Mucosa of stomach (tissue), 1 donor: ENCODE results near the gene PKNOX2.

Experiments
- H3K27me3 ChIP-seq: one replicate; pipeline ENCODE4 v1.7.0; 2013; ENCODE audit warnings: mild to moderate bottlenecking, low read length; ENCODE audit not compliant: control insufficient read depth, insufficient read depth
- H3K36me3 ChIP-seq: one replicate; pipeline ENCODE4 v1.7.0; 2013; ENCODE audit warnings: low read length; ENCODE audit not compliant: control insufficient read depth, insufficient read depth
- H3K4me1 ChIP-seq: one replicate; pipeline ENCODE4 v1.7.0; 2013; ENCODE audit warnings: mild to moderate bottlenecking, low read length; ENCODE audit not compliant: control insufficient read depth, insufficient read depth
- H3K4me3 ChIP-seq: one replicate; pipeline ENCODE4 v1.7.0; 2013; ENCODE audit warnings: low read length
- H3K9ac ChIP-seq: one replicate; pipeline ENCODE4 v1.7.0; 2013; ENCODE audit warnings: mild to moderate bottlenecking, low read length, moderate library complexity
- H3K9me3 ChIP-seq: one replicate; pipeline ENCODE4 v1.7.0; 2013; ENCODE audit warnings: mild to moderate bottlenecking, low read length, moderate library complexity; ENCODE audit not compliant: control insufficient read depth
- donor health status: Pancreatic carcinoma.

Gene PKNOX2

GRCh38 chr11:125338886-125339811 lies 174.6 kb downstream of the PKNOX2 start:
- Histone ChIP-seq H3K4me3 (no peak overlapping the region), H3K36me3 (no peaks in the 10 kb centered on the region), H3K9me3 (no peaks in the 10 kb centered on the region), H3K9ac (no peak overlapping the region), H3K27me3 (peaks cover 5% of the 10 kb centered on the region), H3K4me1 (no peaks in the 10 kb centered on the region)

- H3K4me1 ChIP-seq, result peaks cover 5% of the 10 kb centered on the region
These were observed 177.1 kb downstream of the PKNOX2 start for GRCh38 chr11:125341676-125342075.

GRCh38 chr11:125342281-125342930 lies 177.9 kb downstream of the PKNOX2 start:
- H3K9me3 ChIP-seq, result no peaks in the 10 kb centered on the region
- no peak overlapping the region for H3K9ac ChIP-seq
- H3K4me1 ChIP-seq, result peaks cover 5% of the 10 kb centered on the region

More at GRCh38 chr11:125341676-125342075, 177.1 kb downstream of the PKNOX2 start:
- Histone ChIP-seq H3K27me3 (peaks cover 10% of the 10 kb centered on the region), H3K9ac (no peak overlapping the region), H3K9me3 (no peaks in the 10 kb centered on the region), H3K36me3 (no peaks in the 10 kb centered on the region), H3K4me3 (no peak overlapping the region)

GRCh38 chr11:125343086-125343717 lies 178.7 kb downstream of the PKNOX2 start:
- Histone ChIP-seq H3K9me3 (no peaks in the 10 kb centered on the region), H3K27me3 (peaks cover 10% of the 10 kb centered on the region), H3K4me1 (peaks cover 5% of the 10 kb centered on the region), H3K4me3 (no peak overlapping the region), H3K9ac (no peak overlapping the region), H3K36me3 (no peaks in the 10 kb centered on the region)

More at GRCh38 chr11:125342281-125342930, 177.9 kb downstream of the PKNOX2 start:
- Histone ChIP-seq H3K36me3 (no peaks in the 10 kb centered on the region), H3K4me3 (no peak overlapping the region), H3K27me3 (peaks cover 10% of the 10 kb centered on the region)

GRCh38 chr11:125343718-125344131 lies 179.2 kb downstream of the PKNOX2 start:
- Histone ChIP-seq H3K9ac (no peak overlapping the region), H3K27me3 (peaks cover 10% of the 10 kb centered on the region), H3K36me3 (no peaks in the 10 kb centered on the region), H3K9me3 (no peaks in the 10 kb centered on the region), H3K4me1 (peaks cover 5% of the 10 kb centered on the region), H3K4me3 (no peak overlapping the region)

- peaks cover 10% of the 10 kb centered on the region for H3K27me3 ChIP-seq
- H3K36me3 ChIP-seq, result no peaks in the 10 kb centered on the region
- no peak overlapping the region for H3K4me3 ChIP-seq
- peaks cover 5% of the 10 kb centered on the region for H3K4me1 ChIP-seq
- no peaks in the 10 kb centered on the region for H3K9me3 ChIP-seq
- no peak overlapping the region for H3K9ac ChIP-seq
These were observed 180.4 kb downstream of the PKNOX2 start for GRCh38 chr11:125344846-125345420.

GRCh38 chr11:125345421-125346178 lies 181.0 kb downstream of the PKNOX2 start:
- Histone ChIP-seq H3K4me3 (no peak overlapping the region), H3K36me3 (no peaks in the 10 kb centered on the region), H3K9me3 (no peaks in the 10 kb centered on the region), H3K9ac (no peak overlapping the region), H3K4me1 (peaks cover 5% of the 10 kb centered on the region), H3K27me3 (peaks cover 10% of the 10 kb centered on the region)

GRCh38 chr11:125346179-125346530 lies 181.6 kb downstream of the PKNOX2 start:
- Histone ChIP-seq H3K4me3 (no peak overlapping the region), H3K36me3 (no peaks in the 10 kb centered on the region), H3K9me3 (no peaks in the 10 kb centered on the region), H3K9ac (no peak overlapping the region), H3K27me3 (peaks cover 11% of the 10 kb centered on the region), H3K4me1 (peaks cover 5% of the 10 kb centered on the region)

GRCh38 chr11:125346565-125347260 lies 182.2 kb downstream of the PKNOX2 start:
- Histone ChIP-seq H3K27me3 (peaks cover 17% of the 10 kb centered on the region), H3K9ac (no peak overlapping the region), H3K4me1 (peaks cover 5% of the 10 kb centered on the region), H3K4me3 (no peak overlapping the region), H3K36me3 (no peaks in the 10 kb centered on the region), H3K9me3 (no peaks in the 10 kb centered on the region)

GRCh38 chr11:125347261-125347585 lies 182.7 kb downstream of the PKNOX2 start:
- peaks cover 22% of the 10 kb centered on the region for H3K27me3 ChIP-seq
- H3K9me3 ChIP-seq, result no peaks in the 10 kb centered on the region
- no peaks in the 10 kb centered on the region for H3K36me3 ChIP-seq
- no peak overlapping the region for H3K9ac ChIP-seq
- no peak overlapping the region for H3K4me3 ChIP-seq
- peaks cover 5% of the 10 kb centered on the region for H3K4me1 ChIP-seq

GRCh38 chr11:125348141-125348651 lies 183.6 kb downstream of the PKNOX2 start:
- no peak overlapping the region for H3K9ac ChIP-seq
- H3K9me3 ChIP-seq, result no peaks in the 10 kb centered on the region
- no peaks in the 10 kb centered on the region for H3K36me3 ChIP-seq
- H3K4me3 ChIP-seq, result no peak overlapping the region
- peaks cover 5% of the 10 kb centered on the region for H3K4me1 ChIP-seq
- H3K27me3 ChIP-seq, result peaks cover 24% of the 10 kb centered on the region
